HPDE6-E6E7 (cell line): ENCODE results near the gene ATP6V1G3.
"Not testable (repeated sequence)": the region's sequence is repeated elsewhere in the genome, so short reads cannot be mapped to it uniquely, and the experiment has no call there.

Experiments
- DNase-seq: peaks from one replicate; pipeline ENCODE4 v3.0.0; 2011; ENCODE audit warnings: missing footprints; ENCODE audit errors: extremely low spot score

The ATP6V1G3 gene, protein sequence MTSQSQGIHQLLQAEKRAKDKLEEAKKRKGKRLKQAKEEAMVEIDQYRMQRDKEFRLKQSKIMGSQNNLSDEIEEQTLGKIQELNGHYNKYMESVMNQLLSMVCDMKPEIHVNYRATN

DNA sequence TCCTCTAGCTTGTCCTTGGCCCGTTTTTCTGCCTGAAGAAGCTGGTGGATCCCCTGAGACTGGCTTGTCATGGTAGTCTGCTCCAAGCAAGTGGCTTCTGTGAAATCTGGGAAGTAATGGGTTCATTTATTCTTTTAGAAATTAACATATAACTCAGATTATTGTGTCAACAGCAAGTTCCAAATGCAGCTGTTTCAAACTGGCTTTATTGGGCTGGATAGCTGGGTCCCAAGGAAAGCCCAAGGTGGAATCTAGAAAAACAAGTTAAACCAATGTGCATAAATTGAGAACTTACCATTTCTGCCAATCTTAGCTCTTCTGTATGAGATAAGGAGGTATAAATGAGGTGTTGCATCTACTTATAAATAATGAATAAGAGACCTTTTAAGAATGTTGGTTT lies at the start of gene ATP6V1G3:
ATP6V1G3 (minus strand) TSS at position 101 of the 400 bp plus-strand sequence; CDS start at position 71, 30 bp downstream.
- DNase-seq, result no peak

DNA sequence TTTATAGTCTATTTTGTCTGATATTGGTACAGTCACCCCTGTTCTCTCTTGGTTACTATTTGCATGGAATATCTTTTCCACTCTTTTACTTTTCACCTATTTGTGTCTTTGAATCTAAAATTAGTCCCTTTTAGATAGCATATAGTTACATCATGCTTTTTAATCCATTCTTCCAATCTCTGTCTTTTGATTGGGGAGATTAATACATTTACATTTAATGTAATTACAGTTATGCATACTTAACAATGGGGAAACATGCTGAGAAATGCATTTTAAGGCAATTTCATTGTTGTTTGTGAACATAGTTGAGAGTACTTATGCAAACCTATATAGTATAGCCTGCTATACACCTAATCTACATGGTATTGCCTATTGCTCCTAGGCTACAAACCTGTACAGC lies 48.4 kb upstream of the ATP6V1G3 start:
- DNase-seq, result no peak

DNA sequence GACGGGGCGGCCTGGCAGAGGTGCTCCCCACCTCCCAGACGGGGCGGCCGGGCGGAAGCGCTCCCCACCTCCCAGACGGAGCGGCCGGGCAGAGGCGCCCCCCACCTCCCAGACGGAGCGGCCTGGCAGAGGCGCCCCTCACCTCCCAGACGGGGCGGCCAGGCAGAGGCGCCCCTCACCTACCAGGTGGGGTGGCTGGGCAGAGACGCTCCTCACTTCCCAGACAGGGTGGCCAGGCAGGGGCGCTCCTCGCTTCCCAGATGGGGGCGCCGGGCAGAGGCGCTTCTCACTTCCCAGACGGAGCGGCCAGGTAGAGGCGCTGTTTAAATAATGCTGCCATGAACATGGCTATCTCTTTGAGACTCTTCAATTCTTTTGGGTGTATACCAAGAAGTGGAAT lies 43.7 kb upstream of the ATP6V1G3 start:
- DNase-seq, result no peak

DNA sequence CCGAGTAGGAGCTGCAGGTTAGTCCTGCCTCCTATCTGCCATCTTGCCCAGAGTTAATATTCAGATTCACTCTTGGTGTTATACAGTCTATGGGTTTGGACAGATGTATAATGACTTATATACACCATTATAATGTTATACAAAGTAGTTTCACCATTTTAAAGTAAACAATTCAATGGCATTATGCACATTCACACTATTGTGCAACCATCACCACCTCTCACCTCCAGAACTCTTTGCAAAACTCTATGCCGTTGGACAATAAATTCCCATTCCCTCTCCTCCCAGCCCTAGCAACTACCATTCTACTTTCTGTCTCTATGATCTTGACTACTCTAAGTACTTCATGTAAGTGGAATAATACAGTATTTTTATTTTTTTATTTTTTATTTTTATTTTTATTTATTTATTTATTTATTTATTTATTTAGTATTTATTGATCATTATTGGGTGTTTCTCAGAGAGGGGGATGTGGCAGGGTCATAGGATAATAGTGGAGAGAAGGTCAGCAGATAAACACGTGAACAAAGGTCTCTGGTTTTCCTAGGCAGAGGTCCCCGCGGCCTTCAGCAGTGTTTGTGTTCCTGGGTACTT lies 42.8 kb upstream of the ATP6V1G3 start:
- DNase-seq, result not testable (repeated sequence)

DNA sequence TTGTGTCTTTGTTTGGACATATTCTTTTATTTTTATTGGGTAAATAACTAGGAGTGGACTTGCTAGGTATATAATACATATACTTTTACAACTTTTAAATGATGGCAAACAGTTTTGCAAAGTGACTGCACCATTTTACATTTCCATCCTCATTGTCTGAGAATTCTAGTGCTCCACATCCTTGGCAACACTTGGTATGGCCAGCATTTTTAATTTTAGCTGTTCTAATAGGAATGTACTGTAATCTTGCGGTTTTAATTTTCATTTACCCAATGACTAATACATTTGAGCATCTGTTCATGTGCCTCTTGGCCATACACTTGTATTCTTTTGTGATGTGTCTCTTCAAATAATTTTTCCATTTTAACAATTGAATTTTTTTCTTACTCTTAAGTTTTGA lies 37.0 kb upstream of the ATP6V1G3 start:
- peak; percentile 26 for DNase-seq

DNA sequence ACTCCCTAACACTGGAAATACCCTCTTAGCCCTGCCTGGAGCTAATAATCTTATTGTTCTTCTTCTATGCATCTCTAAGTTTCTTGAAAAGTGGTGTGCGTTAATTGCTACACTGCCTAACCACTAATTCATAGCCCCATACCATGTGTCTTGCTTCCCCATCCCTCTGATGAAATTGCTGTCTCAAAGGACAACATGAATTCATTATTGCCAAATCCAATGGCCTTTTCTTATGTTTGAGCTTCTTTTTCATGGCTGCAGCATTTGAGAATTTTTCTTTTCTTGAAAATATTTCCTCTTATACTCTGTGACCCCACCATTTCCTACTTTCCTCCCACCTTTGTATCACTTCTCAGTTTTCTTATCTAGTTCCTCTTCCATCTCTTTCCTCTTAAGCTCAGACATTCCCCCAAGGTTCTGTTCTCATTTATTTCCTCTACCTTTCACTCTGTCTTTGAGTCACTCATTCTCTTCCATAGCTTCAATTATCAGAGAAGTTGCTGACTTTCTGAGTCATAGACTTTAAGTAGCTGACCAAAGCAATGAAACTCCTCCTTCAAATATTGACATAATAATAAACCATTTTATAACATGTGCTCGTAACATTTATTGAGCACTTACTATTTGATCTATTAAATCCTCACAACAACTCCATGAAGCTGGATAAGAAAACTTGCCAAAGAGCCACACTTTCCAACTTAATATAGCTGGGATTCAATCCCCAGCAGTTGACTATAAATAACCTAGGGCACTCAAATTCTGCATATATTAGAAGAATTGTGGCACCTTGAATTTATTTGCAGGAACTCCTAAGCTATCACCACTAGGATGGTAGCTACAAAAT lies 35.5 kb upstream of the ATP6V1G3 start:
- DNase-seq, result peak; percentile 4

DNA sequence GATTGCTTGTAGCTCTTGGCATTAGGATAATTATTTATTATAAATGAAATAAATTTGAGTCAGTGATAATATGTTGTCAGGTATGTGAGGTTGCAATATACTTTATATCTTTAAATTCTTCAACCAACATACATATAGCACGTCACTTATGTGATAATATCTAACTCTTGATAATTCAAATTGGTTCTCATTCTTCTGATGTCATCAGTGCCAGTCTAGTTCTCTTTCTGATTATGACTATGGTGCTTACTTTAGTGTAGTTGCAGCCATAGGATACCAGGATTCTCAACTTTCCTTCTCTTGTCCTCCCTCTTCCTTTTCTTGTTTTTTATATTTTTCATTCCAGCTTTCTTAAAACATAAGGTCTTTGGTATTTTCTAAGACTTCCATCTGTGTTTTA lies 34.8 kb upstream of the ATP6V1G3 start:
- no peak for DNase-seq

DNA sequence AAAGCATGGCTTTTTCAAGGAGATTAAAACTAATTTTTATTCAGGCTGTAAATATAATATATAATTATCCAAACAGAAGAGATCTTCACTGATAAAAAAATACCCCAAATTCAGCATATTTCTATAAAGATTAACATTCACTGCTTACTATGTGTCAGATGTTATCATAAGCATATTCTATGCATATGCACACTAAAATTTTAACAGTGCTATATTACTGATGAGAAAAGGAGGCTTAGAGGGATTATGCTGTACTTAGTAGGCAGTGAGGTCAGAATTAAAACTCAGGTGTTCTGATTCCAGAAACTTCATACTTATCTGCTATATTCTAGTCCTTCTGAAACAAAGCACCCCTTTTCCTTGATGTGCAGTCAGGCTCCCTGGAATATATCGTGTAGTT lies 33.8 kb upstream of the ATP6V1G3 start:
- no peak for DNase-seq

DNA sequence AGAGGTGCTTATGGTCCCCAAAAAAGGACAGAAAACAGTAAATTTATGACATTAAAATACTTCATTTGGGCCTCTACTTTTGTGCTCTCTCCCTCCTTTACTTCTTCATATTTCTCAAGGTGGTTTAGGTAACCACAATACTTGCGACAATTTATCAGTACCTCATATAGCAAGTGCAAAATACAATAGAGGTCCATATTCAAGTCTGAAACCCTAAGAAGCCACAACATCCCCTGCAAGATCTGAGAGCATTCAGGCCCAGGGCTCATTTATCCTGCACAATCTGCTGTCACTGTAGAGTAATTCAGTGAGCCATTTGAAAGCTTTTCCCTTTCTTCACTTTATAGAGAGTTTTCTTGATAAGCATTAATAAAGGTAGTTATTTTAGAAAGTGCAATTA lies 24.2 kb upstream of the ATP6V1G3 start:
- DNase-seq, result no peak

DNA sequence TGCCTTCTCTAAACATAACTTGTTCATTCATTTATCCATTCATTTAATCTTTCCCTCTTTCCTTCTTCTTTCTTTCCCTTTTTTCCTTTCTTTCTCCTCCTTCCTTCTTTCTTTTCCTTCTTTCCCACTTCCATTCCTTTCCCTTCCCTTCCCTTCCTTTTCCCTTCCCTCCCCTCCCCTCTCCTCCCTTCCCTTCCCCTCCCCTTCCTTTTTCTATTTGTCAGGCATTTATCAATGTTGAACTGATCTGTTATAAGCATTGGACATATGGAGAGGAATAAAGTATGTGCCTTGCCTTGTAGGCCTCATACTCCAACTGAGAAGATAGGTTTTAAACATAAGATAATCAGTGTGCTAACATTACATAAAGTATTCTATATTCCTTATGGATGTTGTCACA lies 23.7 kb upstream of the ATP6V1G3 start:
- no peak for DNase-seq

DNA sequence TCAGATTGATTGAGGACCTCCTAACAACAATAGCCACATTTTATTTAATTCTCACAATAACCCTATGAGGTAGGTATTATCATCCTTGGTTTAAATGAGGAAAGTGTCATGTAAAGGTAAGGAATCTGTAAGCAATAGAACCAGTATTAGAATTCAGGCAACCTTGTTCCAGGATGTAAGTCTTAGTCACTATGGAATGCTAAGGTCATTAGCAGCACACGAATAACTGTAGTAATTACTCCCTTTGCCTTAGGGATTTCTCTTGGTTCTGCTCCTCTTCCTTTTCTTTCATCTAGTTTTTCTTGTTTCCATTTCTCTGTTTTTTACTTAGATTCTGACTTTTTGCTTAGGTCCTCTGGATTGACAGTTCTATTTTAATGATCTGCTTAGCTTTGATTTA lies 23.1 kb upstream of the ATP6V1G3 start:
- DNase-seq, result peak; percentile 20

DNA sequence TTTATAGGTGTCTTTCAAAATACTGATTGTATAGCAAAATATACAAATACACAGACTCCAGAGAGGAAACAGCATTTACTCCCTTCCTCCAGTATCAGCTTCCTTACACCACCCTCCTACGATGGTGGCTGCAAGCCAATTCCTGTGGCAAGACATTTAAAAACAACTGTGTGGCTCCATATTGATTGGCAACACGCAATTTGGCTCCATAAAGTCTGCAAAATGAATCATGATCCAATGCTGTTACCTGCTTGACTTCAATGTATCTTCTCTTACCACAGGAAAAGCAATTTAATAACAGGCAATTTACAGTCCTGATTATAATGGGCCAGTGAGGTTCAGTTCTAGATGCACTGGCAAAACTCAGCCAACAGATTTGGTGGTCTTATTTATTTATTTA lies 19.7 kb upstream of the ATP6V1G3 start:
- DNase-seq, result no peak

DNA sequence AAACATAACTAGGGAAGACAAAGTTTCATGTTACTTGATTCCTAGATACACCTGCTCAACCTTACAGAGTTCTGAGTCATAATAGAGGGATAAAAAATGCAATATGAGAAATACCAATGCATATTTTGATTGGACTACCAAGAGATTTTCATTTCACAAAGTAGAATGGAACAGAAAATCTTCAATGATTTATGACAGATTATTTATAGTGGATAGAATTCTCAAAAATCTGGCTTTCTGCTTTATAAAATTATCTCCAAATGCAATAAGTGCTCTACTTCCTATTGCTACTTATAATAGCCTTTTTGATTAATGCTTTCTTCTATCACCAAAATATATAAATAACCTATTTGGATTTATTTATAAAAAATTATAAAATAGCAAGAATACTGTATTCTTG lies 18.9 kb upstream of the ATP6V1G3 start:
- DNase-seq, result no peak

DNA sequence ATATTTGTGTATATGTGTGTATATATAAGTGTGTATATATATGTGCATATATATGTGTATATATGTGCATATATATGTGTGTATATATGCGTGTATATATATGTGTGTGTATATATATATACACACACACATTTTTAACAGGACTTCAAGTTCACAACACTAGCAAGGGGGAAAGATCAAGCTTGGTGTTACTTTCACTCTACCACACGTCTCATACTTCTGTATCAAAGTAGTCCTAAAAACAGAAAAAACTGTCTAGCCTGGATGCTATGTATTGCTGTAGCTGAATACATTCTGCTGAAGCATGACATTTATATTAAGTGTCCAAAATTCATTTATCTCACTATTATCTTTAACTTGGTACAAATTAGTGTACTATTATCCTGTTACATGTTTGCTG lies 17.9 kb upstream of the ATP6V1G3 start:
- no peak for DNase-seq

DNA sequence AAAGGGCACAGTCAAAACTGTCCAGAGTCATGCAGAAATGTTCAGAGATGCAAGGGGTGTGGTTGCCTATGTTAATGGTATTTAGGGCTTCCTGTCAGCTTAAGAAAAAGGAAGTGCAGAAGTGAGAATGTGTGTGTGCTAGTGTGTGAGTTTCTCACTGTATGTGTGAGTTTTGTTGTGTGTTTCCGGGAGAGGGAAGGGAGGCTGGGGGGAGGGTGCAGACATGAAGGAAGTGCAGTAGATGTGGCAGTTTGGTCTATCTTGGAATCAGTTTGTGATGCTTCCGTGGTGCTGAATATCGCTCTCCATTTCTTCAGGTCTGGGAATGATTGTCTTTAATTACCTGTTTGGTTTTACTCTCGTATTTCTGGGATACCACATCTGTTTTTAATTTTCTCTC lies 16.5 kb upstream of the ATP6V1G3 start:
- no peak for DNase-seq

DNA sequence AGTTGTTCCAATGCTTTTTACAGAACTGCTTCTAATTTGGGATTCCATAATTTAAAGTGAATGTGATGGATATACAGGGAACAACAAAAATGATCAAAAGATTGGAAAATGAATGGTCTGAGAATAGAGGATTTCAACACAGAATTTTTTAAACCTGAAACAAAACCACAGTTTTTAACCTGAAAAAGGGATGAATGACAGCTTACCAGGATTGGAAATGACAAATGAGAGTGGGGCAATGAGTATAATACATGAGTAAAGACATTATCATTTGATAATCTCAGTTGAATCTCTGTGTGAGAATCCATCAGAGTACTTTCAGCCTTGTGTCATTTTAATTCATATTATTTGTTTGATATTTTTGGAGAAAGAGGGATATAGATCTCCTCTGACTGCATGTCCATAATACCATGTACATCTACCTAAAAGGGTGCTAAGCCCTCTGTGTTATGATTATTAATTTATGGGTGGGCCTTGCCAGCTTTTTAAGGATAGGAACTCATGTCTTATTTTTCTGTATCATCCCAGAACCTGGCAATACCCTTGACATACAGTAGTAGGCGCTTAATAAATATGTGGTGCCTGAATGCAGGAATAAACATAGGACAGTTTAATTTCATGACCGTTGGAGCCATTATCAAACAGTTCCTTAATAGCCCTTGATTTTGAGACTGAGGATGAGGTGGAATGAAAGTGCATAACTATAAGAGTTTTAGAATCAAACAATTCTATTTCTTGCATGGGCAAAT lies 12.4 kb upstream of the ATP6V1G3 start:
- DNase-seq, result no peak

DNA sequence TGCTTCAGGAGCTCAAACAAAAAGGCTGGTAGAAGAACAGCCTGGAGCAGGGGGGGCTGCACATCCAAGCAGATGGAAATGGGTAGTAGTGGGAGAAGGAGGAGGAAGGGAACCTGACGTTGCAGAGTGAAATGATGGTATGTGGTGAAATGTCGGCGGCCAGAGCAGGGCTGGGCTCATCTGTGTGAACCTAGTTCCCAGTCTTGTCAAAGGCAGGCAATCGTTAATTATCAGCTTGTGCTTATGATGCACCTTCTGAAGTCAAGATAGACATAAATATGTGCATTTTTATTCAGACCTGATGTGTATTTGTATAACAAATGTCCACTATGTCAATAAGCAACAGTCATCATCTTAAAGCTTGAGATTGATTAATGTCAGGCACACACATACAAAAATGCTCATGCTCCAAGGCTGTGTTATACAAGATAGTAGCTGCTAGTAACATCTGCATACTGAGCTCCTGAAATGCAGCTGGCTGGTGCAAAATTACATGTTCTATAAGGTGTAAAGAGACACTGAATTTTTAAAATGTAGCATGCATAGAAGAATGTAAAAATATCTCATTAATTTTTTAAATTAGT lies 10.6 kb upstream of the ATP6V1G3 start:
- no peak for DNase-seq

DNA sequence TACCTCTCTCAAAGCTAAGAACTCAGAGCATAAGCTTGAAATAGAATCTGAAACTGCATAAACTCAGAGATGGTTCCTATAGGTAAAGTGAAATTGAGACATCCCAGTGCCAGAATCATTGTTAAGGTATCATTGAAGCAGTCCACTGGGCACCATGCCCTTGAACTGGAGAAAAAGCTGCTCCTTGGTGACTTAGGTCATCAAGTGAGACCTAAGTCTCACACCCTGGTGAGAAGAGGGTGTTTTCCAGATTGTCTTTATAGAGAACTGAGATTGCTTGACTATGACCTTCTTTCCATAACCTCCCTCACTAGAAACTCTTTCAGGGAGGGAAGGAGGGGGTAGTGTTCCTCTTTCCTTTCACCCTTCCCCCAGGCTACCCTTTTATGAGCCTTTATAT lies 9.4 kb upstream of the ATP6V1G3 start:
- no peak for DNase-seq

DNA sequence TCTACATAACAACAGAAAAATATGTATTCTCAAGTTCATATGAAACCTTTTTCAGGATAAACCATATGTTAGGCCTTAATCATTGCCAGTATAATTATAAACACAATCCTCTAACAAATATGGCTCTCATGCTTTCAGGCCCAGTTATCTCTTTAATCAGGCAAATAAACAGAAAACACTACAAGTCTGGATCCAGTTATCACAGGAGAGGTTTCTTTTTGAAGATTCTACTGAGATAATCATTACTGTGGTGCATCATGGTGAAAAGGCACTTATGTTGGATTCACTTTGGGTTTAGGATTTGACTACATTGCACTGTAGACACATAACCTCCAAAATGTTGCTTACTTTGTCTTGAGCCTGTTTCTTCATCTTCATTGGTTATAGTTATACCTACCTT lies 8.4 kb upstream of the ATP6V1G3 start:
- no peak for DNase-seq

DNA sequence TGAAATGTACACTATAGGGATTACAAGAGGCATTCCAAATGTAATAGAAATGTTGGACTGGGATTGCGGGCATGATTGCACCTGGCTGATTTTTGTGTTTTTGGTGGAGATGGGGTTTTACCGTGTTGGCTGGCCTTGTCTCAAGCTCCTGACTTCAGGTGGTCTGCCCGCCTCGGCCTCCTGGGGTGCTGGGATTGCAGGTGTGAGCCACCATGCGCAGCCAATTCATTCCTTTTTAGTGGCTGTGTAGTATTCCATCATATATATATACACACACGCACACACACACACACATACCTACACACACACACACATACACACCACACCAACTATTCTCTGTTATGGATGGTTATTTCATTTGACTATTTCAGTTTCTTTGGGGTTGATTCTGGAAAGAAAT lies 4.7 kb upstream of the ATP6V1G3 start:
- DNase-seq, result no peak

DNA sequence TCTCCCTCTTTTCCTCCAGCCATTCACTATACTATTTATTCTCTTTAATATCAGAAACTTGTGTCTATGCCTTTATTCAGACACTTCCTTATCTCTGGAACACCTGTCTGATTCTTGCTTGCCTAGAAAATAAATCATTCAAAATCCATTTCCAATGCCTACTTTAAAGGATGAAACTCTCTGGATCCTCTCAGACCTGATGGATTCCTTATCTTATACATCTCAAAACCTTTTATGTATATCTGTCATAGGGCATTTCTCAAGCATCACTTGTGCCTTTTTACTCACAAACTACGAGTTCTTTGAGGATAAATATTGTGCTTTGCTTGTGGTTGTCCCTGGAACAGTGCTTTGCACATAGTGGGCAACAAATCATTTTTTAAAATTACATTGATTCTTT lies 3.8 kb upstream of the ATP6V1G3 start:
- DNase-seq, result no peak

DNA sequence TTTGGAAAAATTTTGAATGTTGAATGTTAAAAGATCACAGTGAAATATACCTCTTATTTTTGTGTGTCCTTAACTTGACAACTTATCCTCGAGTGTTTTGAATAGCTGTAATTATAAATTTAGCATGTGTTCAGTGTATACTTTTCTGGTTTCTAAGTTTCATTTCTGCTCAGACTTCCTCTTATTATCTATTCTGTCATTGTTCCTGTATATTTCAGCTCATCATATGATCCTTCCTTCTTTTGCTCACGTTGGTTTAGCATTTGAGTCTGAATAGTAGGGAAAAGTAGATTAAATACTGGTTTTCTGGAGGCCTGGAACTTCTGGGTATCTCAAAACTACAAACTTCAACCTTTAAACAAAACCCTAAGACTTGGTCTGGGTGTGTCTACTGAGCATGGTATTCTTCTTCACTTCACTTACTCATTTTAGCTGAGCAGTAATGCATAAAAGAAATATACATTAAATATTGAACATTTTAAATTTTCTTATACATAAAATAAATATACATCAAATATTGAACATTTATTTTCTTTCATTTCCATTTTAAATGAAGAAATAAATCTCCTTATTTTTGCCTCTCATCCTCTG lies 3.3 kb upstream of the ATP6V1G3 start:
- DNase-seq, result no peak
